ENCODE data around the gene ITGA11.

ITGA11 gene

GRCh38 chr15:68309024-68309423 lies 122.9 kb downstream of the ITGA11 start:
- no peak for DNase-seq

GRCh38 chr15:68307131-68307928 lies 124.6 kb downstream of the ITGA11 start:
- no peak for DNase-seq

DNA sequence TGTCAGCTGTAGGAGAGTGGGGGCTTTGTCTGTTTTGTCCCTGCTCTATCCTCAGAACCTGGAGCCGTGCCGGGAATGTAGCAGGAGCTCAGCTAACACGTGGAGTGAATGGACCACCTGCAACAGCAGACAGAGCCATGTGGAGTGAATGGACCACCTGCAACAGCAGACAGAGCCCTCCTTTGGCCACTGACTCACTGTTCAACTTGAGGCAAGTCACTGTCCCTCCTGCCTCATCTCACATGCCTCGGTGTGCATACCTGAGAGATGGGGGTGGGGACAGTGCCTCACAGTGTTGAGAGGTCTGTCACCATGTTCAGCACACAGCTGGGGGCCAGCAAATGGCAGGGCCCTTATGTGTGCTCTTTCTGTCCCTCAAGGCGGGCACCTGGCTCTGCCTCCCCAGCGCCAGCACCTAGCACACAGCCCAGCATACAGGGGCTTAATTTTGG lies 126.5 kb downstream of the ITGA11 start:
- DNase-seq: no peak

- no peak for DNase-seq
Measured at GRCh38 chr15:68304589-68305337, 127.2 kb downstream of the ITGA11 start.

DNA sequence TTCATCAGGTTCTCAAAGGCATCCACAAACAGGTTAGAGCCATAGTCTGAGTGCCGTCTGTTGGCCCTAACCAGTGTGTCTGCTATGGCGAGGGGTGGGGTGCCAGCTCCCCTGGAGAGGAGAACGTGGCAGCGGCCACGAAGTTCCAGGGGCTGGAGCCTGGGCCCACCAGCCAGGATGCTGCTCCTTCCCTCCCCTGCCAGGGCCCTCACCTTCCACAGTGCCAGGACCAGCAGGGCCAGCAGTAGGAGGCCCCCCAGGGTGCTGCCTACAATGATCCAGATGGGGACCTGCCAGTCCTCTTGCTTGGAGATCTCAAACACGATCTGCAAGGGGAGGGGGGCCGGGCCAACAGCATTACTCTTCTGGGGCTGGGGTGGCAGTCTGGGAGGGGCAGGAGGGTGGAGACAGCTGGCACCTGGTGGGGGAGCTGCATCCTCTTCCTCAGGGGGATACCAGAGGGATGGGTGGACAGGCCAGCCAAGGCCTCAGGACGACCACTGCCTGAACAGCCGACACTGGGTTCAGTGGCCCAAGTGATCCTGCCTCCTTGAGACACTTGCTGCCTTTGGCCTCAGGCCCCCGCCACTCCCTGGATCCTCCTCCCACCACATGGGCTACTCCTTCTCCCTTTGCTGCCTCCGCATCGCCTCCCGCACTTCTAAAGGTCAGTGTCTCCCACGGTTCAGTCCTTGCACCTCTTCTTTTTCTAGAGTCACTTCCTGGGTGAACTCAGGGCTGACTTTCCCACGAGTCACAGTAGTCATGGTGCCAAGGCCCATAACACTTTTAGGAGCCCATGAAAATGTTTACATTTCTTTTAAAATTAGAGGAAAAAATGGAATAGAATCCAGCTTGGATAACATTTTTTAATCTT lies 128.2 kb downstream of the ITGA11 start:
- no peak for DNase-seq

- DNase-seq: no peak
Measured at GRCh38 chr15:68303134-68303533, 128.8 kb downstream of the ITGA11 start.

DNA sequence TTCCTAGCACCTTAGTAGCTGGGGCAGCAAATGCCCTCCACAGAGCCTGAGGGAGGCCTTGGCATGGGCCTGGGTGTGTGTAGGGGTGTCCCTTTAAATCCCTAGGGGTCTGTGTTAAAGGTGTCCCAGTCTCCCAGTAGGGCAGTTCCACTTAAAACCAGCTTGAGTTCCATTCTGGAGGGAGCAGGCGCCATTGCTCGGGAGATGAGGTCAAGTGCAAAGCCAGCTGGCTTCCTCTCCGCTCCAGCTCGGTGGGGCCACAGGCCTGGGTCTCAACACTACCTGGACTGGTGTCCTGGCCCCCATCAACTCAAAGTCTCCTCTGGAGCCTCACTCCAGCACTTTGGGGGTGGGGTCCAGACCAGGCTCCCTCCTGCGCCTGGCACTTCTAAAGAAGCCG lies 129.2 kb downstream of the ITGA11 start:
- DNase-seq: no peak

DNA sequence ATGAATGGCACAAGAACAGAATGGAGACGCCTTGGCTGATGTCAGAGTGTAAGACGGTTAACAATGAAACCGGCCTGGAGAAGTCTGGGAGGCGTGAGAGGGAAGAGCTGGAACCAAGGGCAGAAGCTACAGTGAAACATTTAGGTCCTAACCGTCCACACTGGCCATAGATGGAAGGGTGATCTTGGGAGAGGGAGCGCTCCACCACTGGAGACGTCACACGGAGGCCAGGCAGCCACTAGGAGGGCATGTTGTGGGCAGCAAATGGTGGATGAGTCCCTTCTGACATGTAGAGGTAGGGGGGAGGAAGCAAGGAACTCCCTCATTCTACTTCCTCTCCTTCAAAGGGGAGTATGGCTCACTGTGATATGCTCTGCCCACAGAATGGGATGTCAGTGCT lies 130.7 kb downstream of the ITGA11 start:
- DNase-seq: no peak

- no peak for DNase-seq
Measured at GRCh38 chr15:68300115-68300940, 131.6 kb downstream of the ITGA11 start.

GRCh38 chr15:68299436-68299835 lies 132.5 kb downstream of the ITGA11 start:
- no peak for DNase-seq

GRCh38 chr15:68298882-68299381 lies 133.0 kb downstream of the ITGA11 start:
- DNase-seq: no peak

DNA sequence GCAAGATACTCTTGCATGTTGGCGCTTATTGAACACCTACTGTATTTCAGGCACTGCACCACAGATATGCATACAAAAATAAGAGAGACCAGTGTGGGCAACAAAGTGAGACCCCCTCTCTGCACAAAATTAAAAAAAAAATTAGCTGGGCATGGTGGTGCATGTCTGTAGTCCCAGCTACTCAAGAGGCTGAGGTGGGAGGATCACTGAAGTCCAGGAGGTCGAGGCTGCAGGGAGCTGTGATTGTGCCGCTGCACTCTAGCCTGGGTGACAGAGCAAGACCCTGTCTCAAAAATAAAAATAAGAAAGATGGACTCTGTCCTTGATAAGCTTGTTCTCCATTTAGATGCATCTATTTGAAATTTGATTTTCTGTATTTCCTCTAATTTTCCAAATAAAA lies 133.6 kb downstream of the ITGA11 start:
- DNase-seq: no peak

DNA sequence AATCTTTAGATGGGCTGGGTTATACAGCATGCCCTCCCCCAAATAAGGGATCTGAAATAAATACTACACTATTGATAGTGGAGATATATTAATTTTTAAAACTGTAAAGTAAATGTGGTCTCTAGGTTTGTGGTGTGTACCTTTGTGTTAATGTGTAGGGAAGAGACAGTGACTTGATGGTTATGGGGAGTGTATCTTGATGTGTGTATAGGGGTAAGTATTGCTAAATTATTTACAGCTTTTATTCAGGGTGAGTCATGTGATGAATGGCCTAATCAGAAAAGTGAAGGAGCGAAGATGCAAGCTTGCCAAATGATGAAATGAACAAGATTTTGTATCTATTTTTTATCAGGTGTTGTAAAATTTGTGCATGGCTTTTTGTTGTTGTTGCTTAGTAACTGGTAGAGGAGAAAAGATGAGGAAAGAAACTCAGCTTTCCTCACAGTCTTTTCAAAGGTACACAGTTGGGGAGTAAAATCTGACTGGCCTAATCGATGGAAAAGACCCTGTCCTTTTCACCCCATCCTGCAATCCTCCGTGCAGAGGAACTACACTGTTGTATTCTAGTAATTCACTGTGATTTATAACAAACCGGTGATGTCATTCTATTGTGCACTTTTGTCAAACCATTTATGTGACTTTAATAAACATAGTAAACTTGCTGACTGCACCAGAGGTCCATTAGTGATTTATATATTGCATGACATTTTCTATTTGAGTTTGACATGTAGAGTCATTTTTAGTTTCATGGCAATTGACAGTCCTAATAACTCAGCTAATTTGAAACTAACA lies 136.8 kb downstream of the ITGA11 start:
- DNase-seq: no peak

DNA sequence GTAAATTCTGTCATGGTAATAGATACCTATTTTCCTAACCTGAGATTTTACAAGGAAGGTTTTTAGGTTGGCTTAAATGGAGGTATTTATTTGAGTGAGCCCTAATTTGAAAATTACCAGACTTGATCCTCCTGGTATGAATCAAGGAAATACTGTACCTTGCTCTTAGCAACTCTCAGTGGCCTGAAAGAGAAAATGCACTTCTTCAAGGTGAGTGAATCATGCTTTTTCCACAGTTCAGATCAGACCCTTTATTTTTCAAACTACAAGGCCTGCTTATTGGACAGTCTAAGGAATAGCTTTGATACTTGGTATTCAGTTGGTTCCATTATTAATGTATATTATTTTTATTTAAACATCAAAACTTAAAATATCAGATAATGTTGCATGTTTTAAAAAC lies 139.0 kb downstream of the ITGA11 start:
- no peak for DNase-seq

DNA sequence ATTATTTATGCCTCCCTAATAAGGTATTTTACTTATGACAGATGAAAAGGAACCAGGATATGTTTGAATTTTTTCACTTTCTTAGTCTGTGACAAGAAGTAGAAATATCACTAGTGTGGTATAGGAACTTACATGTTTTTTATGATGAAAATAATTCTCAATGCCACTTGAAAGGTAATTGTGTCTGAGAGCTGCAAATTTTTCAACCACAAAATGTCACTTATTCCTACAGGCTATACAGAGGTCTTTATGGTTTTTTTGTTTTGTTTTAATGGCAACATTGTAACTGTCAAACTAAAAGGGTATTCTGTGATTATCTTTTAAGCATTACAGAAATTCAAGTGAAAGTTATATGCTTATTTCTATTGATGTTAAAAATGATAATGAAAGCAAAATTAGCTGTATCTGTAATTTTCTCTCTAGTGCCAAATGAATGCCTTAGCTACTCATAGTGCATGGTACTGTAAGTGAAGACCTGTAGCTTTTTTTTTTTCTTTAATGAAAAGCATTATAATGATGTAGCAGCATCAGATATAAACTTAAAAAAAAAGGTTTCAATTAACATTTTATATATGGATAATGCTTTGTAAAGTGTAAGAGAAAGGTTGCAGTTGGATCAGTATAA lies 139.7 kb downstream of the ITGA11 start:
- DNase-seq: no peak

GRCh38 chr15:68290715-68291114 lies 141.2 kb downstream of the ITGA11 start:
- no peak for DNase-seq

DNA sequence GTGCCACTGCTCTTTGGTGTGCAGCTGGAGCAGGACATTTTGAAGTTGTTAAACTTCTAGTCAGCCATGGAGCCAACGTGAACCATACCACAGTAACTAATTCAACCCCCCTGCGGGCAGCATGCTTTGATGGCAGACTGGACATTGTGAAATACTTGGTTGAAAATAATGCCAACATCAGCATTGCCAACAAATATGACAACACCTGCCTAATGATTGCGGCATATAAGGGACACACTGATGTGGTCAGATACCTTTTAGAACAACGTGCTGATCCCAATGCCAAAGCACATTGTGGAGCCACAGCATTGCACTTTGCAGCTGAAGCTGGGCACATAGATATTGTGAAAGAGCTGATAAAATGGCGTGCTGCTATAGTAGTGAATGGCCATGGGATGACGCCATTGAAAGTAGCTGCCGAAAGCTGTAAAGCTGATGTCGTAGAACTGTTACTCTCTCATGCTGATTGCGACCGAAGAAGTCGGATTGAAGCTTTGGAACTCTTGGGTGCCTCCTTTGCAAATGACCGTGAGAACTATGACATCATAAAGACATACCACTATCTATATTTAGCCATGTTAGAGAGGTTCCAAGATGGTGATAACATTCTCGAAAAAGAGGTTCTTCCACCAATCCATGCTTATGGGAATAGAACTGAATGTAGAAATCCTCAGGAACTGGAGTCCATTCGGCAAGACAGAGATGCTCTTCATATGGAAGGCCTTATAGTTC lies 142.2 kb downstream of the ITGA11 start:
- no peak for DNase-seq

DNA sequence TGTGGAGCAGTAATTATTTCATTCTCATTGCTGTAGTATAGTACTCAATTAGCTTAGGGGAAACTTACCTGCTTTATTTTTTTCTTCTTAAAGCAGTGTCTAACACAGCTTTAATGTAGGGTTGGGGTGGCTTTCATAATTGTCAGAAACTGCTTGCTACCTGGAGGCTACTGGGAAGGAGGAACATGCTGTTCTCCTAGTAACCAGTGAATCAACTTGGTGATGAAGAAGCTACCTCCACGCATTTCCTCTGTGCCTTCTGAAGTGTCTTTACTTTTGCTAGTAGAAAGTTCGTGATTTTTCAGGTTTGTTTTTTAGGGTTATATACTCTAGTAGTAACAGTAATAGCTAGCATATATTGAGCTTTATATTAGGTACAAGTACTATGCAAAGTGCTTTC lies 142.9 kb downstream of the ITGA11 start:
- no peak for DNase-seq

DNA sequence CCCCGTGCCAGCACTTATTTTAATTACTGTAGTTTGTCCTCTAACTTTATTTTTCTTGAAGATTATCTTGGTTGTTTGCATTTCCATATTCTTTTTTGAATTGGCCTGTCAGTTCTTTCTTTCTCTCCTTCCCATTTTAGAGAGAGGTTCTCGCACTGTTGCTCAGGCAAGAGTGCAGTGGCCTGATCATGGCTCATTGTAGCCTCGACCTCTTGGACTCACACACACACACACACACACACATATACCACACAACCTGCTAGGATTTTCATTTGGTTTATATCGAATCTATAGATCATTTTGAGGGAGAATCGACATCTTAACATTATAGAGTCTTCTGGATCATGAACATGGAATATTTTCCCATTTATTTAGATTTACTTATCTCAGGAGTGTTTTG lies 145.7 kb downstream of the ITGA11 start:
- DNase-seq: no peak
